NCI-H524 treated with DMSO at 0.1 percent for 48 hours (cell line): ENCODE results near the gene GABRR2.
"Not testable (repeated sequence)": the region's sequence is repeated elsewhere in the genome, so short reads cannot be mapped to it uniquely, and the experiment has no call there.

Source experiments
- DNase-seq: peaks from one replicate; lab custom pipeline; 2025; lab: John Stamatoyannopoulos, UW

Gene GABRR2

DNA sequence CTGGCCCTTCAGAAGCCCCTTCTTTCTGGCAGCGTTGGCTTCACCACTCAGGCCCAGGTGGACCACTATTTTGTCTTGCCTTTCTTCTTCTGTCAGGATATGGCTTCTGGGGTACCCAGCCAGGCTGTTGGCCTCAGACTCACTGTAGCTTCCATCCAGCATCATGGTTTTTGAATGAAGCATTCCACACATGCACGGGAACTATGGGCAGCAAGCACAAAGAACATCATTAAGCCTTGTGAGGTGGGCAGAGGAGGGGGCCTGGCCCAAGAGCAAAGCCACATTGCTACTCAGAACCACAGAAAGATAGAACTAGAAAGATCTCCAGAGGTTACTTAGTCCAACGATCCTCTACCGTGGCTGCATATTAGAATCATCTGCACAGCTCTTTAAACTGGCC lies 57.3 kb downstream of the GABRR2 start:
- no peak for DNase-seq

DNA sequence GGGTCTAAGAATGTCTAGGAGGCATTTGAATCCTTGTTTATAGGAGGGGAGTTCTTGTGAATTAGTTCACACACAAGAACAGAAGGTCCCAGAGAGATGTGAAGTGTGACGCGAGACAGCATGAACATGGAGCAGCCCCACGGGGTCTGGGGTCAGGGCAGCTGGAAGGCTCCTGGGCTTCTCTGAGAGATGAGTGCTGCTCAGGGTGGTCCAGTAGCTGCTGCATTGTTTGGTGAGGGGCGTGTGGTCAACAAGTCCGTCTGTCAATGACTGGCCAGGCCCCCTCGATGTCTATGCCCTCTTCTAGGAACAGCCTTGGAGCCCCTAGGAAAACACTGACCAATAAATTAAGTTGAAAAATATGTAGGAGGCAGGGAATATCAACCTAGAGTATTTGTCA lies 57.8 kb downstream of the GABRR2 start:
- DNase-seq: no peak

DNA sequence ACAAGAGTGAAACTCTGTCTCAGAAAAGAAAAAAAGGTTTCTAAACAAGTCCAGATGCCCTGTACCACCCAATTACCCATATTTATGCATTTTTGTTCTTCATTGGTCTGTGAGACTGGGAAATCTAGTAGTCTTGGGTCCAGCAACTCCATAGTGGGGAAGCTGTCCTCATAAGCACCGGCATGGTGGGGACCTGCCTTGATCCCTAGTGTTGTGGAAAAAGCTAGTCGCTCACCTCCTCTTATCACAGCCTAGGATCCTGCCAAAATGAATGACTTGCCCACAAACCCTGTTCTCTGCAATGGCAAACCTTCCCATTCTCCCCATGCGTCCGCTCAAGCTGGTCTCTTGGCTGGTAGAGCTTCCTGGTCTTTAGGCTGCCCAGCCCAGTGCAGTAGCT lies 59.7 kb downstream of the GABRR2 start:
- DNase-seq: no peak

DNA sequence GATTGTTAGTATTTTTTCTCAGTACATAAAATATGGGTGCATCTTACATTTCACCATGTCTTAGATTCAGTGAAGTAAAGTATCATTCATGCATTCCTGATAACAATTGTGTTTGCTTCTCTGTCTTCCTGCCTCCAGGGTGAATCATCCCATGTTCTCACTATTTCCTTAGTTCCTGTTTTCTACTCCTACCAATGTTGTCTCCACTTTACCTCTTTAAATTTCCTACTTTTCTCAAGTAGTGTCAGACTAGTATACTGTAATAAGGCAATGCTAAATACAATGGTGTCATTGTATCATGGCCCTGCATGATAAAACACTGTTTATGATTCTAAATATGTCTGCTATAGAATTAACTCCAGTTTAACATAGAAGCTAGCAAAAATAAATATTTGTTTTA lies 60.5 kb downstream of the GABRR2 start:
- DNase-seq: no peak

DNA sequence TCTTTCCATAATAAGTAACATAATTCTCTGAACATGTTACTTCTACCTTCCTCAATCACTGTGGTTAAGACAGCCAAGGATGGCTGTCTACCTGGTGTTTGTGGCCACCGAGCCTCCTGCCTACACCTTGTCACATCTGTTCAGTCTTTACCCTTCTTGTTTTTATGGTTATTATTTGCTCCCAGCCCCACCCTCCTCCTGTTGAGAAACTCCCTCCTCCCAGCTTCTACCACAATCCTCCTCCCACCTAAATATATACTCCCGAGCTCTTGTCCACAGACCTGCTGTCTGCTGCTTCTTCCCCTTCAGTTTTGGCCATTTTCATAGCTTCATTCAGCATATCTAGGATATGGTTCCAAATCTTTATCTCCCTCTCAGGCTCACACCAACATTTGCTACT lies 62.2 kb downstream of the GABRR2 start:
- DNase-seq: no peak

DNA sequence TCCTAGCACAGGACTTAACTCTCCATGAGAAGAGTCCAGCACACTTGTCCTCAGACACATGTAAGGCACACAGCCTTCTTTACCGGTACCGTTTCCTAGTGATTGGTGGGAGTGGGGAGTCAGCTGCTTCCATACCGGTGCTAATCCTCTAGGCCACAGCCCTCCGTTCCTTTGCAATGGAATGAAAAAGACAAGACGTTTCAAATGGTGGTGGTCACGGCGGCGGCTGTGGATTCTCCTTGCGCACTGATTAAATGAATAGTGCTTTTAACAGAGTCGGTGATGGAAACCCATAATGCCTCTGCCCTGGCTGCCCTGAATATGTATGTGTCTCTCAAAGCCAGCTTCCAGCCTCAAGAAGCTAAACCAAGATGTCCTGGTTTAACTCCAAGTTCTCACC lies 63.1 kb downstream of the GABRR2 start:
- DNase-seq: no peak

DNA sequence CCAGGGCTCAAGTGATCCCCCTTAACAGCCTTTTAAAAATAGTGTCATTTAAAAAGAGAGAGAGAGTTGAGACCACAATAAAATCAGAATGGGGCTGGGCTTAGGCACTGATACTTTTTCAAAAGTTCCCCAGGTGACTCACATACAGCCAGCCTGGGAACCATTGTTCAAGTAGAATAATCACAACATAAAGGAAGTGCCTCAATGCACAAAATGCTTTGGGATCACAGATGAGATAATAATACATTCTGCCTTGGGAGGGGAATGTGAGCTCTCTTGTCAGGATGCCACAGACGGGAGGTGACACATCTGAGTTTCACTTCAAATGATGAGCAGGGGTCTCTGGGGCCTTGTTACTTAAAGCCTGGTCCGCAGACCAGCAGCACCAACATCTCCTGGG lies 63.9 kb downstream of the GABRR2 start:
- no peak for DNase-seq

DNA sequence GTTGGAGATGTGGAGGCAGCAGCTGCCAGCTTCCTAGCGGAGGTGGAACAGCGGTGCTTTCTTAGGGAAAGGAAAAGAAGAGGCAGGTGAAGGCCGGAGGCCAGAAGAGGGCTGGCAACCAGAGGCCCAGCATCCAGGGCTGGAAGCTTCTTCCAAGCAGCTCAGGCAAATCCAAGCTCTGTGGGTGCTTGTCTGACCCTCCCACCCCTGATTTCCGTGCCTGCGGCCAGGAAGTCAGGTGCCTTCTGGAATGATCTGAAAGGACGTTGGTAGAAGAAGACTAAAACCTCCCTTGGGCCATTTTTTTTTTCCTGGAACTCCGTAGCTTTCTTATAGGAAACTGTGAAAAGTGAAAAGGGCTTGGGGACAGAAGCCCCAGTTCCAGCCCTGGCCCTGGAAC lies 64.9 kb downstream of the GABRR2 start:
- DNase-seq: no peak

DNA sequence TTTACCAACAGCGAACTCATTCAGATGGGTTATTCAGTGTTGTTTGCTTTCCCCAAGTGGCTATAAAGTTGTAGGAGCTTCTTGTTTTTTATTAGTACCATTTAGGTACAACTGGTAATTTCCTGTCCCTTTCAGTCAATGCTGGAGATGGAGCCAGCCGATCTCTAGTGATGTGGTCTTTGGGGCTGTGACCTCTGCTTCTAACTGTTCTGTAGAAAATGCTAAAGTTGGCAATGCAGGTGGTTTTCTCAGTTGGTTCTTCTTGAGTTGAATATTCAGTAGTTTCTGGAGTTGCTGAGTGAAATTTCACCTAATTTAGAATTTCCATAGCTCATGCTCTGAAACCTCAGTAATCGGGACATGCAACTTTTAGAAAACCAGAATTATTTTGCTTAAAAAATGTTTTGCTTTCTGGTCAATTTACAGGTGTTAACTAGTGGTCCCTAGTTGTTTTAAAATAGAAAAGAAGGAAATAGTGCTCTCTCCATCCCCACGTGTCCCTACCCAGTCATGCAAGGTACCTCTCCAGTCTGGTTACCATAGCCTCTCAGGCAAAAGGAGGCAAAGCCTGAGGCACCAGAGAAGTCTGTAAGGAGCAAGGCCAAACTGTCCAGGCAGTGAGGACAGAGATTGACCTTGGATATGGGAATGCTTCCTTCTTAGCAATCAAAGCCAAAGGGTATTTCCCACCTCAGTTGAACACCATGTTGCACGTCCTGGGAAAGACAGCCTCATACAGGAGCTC lies 70.7 kb downstream of the GABRR2 start:
- DNase-seq: no peak

DNA sequence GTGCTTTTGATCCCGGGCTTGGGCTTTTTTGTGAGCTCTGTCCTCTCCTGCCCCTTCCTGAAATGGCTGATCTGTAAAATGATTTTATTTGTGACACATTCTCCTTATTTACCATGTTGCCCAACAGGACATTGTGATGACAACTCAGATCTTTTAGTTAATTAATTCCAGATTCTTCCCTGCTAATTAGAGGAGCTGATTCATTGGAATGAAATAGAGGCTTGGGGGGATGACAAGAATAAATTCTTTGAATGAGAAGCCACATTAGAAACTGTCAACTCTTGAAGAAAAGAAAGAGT lies 71.8 kb downstream of the GABRR2 start:
- DNase-seq: no peak

DNA sequence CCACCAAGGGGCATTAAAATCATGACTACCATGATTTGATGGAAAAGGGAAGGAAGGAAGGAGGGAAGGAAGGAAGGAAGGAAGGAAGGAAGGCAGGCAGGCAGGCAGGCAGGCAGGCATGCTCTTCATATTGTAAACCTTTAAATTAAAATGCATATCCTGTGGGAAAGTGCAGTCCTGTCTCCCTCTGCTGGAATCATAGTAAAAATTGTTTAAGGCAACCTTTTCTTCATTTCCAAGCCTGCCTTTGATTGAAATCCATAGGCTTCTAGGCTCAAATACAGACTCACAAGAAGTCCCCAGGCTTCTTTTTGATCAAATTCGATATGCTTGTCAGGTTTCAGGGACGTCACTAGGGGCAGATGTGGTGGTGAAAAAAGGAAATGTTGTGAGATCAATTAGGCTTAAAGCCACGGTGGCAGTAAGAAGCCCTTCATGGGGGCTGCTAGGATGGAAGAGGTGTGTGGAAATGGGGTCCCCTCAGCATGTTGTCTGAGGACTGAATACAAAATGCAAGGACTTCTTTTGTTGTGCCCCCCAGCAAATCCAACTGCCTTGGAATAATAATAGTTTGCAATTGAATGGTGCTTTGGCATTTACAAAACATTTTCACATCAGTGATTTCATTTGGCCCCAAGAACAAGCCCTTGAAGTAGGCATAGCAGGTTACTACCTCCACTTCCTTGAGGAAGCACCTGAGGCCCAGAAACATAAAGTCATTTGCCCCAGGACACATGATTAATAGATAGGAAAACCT lies 72.3 kb downstream of the GABRR2 start:
- peak; percentile 37 for DNase-seq

DNA sequence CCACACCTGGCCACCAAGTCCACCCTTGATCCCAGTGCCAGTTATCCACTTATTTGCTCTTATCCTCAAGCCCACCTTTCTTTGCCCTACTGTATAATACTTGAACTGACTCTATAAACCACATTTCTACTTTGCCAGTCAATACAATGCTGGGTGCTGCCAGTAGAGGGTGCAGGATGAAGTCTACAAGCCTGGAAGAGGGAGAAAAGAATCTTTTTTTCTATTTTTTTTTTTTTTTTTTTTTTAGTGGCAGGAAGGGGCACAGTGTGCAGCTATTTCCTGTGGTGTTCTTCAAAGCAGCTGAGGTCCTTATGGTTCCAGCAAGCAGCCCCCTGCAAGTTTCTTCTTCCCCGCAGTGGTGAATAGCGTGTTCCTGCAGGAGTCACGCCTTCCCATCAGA lies 75.8 kb downstream of the GABRR2 start:
- no peak for DNase-seq

DNA sequence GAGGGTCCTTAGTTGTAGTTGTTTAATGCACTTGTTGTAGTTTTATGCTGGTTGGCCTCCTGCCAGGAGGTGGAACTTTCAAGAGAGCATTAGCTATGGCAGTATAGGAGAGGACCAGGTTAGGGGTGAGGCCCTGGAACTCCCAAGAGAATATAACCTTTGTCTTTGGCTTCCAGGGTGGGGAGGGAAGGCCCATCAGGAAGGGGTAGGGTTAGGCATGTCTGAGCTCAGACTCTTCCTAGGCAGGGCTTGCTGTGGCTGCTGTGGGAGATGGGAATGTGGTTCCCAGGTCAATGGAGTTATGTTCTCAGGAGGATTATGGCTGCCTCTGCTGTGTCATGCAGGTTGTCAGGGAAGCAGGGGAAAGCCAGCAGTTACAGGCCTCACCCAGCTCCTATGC lies 77.9 kb downstream of the GABRR2 start:
- no peak for DNase-seq

DNA sequence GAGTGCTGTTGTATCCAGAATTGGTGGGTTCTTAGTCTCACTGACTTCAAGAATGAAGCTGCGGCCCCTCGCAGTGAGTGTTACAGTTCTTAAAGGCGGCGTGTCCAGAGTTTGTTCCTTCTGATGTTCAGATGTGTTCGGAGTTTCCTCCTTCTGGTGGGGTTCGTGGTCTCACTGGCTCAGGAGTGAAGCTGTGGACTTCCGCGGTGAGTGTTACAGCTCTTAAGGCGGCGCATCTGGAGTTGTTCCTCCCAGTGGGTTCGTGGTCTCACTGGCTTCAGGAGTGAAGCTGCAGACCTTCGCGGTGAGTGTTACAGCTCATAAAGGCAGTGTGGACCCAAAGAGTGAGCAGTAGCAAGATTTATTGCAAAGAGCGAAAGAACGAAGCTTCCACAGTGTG lies 81.5 kb downstream of the GABRR2 start:
- not testable (repeated sequence) for DNase-seq

DNA sequence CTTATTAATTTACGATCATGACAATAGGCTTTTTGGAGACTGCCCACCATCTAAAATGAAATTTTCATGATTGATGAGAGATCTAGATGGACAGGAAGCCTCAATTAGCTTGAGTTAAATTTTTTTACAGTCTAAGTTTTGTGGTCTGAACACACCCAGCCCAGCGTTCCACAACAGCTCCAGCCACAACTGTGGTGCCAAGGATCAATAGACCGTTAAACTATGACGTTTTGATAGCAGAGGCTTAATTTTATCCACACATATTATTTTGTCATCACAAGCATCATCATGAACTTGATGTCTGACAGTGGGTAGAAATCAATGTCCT lies 92.4 kb downstream of the GABRR2 start:
- DNase-seq: no peak

DNA sequence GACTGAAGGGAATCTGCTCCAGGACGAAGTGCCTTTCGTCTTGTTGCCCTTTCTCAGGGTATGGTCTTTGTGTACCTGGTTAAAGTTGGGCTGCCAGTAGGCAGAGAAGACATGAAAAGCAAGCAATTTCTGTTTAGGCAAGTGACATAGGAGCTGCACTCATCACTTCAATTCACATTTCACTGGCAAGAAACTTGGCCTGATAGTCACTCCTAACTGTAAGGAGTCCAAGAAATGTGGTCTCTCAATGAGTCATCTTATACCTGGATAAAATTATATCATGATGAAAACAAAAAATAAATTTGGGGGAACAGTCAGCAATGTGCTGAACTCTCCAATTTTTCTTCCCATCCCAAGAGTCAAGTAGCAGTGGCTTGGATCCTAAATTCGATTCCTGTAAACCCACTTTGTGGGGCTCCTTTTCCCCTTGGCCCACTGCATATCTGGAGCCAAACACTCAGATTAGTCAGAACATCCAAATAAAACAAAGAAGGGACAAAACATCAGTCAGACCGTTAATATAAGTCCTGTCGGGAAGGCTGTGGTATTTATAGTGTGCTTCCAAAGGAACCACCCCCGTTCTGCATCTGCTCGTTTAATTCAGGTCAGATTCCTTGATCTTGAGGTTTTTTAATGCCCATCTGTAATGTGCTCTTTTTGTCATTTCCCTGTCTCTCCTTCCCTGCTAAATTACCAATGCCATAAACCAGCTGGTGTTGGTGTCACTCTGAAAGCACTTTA lies 93.0 kb downstream of the GABRR2 start:
- no peak for DNase-seq

DNA sequence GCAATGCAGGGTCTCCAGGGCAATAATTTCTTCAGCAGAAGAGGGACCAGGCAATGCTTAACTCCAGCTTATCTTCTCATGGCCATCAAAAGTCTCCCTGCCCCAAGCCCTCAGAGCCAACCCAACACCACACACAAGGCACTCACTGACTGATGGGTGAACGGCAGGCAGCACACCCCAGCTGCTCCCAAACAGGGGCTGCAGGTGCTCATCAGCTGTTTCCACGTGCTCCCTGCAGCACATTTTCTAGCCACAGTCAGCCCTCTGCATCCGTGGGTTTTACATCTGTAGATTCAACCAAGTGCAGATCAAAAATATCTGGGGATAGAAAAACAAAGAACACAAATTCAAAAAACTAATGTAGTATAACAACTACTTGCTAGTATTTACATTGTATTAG lies 94.0 kb downstream of the GABRR2 start:
- DNase-seq: no peak

DNA sequence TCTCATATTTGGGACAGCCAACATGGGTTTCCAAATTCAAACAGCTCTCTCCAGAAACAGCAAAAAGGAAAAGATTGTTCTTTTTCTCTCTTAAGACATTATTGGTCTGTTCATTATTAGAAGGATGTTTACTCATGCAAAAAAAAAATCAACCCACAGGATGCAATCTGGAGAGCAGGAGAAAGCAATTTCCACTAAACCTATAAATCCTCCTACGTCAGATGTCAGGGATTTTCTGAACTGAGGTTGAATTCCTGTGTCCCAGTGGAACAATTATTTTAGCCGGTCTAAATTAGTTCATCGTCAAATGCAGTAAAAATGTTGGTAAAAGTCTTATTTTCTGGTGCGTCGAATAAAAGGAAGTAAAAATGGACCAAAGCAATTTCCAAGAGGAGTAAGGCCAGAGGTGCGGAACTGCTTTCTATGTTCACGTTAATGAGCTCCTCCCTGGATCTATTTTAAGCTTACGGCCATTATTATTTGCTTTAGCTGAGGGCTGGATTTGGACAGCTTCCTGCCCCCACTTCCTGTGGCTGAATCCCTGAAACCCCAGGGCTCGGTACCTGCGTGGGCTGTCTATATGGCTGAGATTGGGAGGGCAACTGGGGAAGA lies 97.7 kb downstream of the GABRR2 start, which contains the start of gene GABRR1:
GABRR1 (minus strand) TSS at position 60 of the 612 bp plus-strand sequence; CDS start at position 24, 36 bp downstream.
- DNase-seq: no peak

DNA sequence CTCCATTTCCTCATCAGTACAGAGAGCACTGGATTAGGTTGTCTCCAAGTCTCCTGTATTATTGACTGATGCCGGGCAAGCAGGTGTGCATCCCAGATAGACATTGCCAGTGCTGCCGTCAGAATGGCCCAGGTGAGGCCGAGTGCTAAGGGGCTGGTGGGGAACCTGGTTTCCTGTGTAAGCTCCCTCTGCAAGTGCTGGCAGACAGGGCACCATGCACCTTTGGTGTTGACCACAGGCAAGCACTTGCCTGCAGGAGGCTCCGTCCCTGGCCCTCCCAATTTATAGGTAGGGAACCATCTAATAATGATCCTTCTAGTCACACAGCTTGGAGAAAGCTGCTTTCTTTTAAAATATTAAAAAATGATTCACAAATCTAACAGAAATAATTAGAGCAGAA lies 98.7 kb downstream of the GABRR2 start:
- DNase-seq: no peak

DNA sequence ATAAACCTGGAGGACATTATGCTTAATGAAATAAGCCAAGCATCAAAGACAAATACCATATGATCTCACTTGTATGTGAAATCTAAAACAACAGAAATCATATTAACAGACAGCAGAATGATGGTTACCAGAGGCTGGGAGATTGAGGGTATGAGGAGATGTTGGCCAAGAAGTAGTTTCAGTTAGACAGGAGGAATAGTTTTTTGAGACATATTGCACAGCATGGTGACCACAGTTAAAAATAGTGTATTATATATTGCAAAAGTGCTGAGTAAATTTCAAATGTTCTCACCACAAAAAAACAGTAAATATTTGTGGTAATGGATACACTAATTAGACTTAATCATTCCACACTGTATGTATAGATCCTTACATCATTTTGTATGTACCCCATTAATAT lies 99.7 kb downstream of the GABRR2 start:
- no peak for DNase-seq

DNA sequence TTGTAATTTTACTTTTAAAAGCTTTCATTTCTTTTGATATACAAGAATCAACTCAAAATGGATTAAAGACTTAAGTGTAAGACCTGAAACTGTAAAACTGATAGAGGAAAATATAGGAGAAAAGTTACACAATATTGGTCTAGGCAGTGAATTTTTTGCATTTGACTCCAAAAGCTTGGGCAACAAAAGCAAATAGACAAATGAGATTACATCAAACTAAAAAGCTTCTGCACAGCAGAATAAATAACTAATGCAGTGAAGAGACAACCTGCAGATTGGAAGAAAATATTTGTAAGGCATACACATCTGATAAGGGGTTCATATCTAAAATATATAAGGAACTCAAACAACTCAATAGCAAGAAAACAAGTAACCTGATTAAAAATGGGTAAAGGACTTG lies 100.9 kb downstream of the GABRR2 start:
- no peak for DNase-seq

DNA sequence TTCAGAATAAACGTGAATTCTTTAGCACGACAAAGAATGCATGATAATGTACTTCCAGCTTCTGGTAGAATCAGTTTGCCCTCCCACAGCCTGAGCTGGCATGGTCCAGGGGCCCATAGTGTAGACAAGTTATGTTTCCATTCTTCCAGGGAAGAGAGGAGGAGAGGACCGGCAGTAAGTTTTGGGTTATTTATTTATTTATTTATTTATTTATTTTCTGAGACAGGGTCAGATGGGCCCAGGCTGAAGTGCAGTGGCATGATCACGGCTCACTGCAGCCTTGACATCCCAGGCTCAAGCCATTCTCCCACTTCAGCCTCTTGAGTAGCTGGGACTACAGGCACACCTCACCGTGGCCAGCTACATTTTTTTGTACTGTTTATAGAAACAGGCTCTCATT lies 102.6 kb downstream of the GABRR2 start:
- DNase-seq: no peak

DNA sequence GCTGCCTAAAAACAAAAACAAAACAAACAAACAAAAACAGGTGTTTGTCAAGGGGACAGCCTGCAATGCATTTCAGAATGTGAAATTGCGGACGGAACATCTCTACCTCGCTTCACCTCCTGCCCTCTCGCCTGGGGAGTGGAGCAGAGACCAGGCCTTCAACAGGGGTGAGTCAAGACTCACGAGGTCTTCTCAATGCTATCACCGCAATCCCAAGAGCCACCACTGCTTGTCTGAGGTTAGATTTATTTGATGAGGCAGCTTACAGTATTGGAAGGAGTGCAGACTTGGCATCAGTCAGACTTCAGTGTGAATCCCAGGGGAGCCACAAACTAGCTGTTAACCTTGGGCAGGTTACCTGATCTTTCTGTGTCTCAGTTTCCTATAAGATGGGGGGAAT lies 105.6 kb downstream of the GABRR2 start:
- no peak for DNase-seq
